Uterus (tissue), 2 donors: ENCODE results near the gene SRRM1.
"Not testable (repeated sequence)": the region's sequence is repeated elsewhere in the genome, so short reads cannot be mapped to it uniquely, and the experiment has no call there.

Source experiments
- CTCF ChIP-seq, 4 experiments: fragments of 200-600 bp in 2 of 4; fragments of 450-650 bp in 2 of 4; sonication (generic) in 2 of 4; IDR thresholded peaks; one replicate each; pipeline ENCODE4 v1.5.1; 2016 to 2019; ENCODE audit warnings: antibody characterized with exemption in 4 of 4, mild to moderate bottlenecking in 2 of 4, moderate library complexity in 1 of 4
- POLR2A ChIP-seq, 2 donors: fragments of 450-650 bp; IDR thresholded peaks; one replicate each; pipeline ENCODE4 v1.6.1; 2016; ENCODE audit warnings: antibody characterized with exemption in 2 of 2, mild to moderate bottlenecking in 1 of 2, moderate library complexity in 1 of 2

GRCh38 chr1:24698326-24698725 is 55.2 kb downstream of the SRRM1 start:
- not testable (repeated sequence) for TF ChIP-seq CTCF, POLR2A (IDR thresholded peaks at IDR 0.05)
